NT2/D1 (cell line): ENCODE results near the gene CDK6.

Experiments used
- DNase-seq: peaks from one replicate; pipeline ENCODE4 v3.0.0-alpha.2; 2011; ENCODE audit warnings: low read depth, low spot score
- H3K27me3 ChIP-seq: 2 replicates; pipeline ENCODE4 v1.6.0; 2011; ENCODE audit warnings: mild to moderate bottlenecking; ENCODE audit not compliant: insufficient read length, insufficient read depth
- H3K36me3 ChIP-seq: 2 replicates; pipeline ENCODE4 v1.6.1; 2011; ENCODE audit warnings: mild to moderate bottlenecking, low read length, mixed read lengths; ENCODE audit not compliant: insufficient read depth, insufficient read length
- H3K4me1 ChIP-seq: 2 replicates; pipeline ENCODE4 v1.5.1; 2011; ENCODE audit not compliant: insufficient read depth, insufficient read length
- H3K4me3 ChIP-seq: 2 replicates; pipeline ENCODE4 v1.5.1; 2011; ENCODE audit warnings: low read depth; ENCODE audit not compliant: insufficient read length
- H3K9ac ChIP-seq: 2 replicates; pipeline ENCODE4 v1.6.0; 2011; ENCODE audit warnings: low read depth; ENCODE audit not compliant: insufficient read length
- H3K9me3 ChIP-seq: 2 replicates; pipeline ENCODE4 v1.5.1; 2011; ENCODE audit warnings: mild to moderate bottlenecking, low read length; ENCODE audit not compliant: insufficient read depth
- SUZ12 ChIP-seq: IDR thresholded peaks from 2 replicates; pipeline ENCODE4 v1.6.1; 2011; ENCODE audit not compliant: insufficient read length, insufficient read depth; ENCODE audit errors: extremely low read depth
- YY1 ChIP-seq: IDR thresholded peaks from 2 replicates; pipeline ENCODE4 v1.6.1; 2011; ENCODE audit not compliant: insufficient read length, insufficient read depth
- ZNF274 ChIP-seq: IDR thresholded peaks from 2 replicates; pipeline ENCODE4 v1.6.1; 2011; ENCODE audit warnings: mild to moderate bottlenecking, low read depth, low read length

Gene CDK6

DNA sequence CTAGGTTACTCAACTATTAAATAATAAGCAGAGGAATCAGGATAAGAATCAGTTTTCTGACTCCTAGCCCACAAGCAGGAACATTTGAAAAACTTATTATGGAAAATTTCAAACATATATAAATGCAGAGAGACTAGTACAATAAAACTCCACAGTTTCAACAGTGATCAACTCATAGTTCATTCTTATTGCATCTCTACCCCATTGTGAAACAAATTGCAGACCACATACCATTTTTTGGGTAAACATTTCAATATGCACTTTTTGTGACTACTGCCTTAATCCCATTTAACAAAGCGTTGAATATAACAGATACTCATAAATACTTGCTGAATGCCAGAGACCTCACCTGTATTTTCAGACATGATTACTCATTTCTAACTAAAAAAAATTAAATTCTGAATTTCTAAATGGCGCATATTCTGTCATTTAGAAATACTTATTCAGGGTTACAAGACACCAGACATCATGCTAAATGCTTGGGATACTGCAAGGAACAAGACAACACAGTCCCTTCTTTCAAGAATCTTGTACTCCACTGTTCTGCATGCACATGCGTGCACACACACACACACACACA, 11.4 kb downstream of the CDK6 start:
- H3K9me3 ChIP-seq, result no peaks in the 10 kb centered on the region
- no peak overlapping the region for H3K4me3 ChIP-seq
- DNase-seq, result no peak
- TF ChIP-seq SUZ12 (no peak), ZNF274 (no peak), YY1 (no peak)
- peaks cover 22% of the 10 kb centered on the region for H3K36me3 ChIP-seq
- H3K9ac ChIP-seq, result no peak overlapping the region
- no peaks in the 10 kb centered on the region for H3K4me1 ChIP-seq
- no peaks in the 10 kb centered on the region for H3K27me3 ChIP-seq

- no peak for DNase-seq
- Histone ChIP-seq H3K36me3 (peaks cover 16% of the 10 kb centered on the region), H3K4me3 (no peak overlapping the region), H3K27me3 (no peaks in the 10 kb centered on the region), H3K4me1 (no peaks in the 10 kb centered on the region), H3K9me3 (no peaks in the 10 kb centered on the region), H3K9ac (no peak overlapping the region)
- TF ChIP-seq YY1 (no peak), ZNF274 (no peak), SUZ12 (no peak)
Observed at GRCh38 chr7:92824450-92824849, 11.9 kb downstream of the CDK6 start.

- DNase-seq, result no peak
- no peak overlapping the region for H3K9ac ChIP-seq
Observed at GRCh38 chr7:92823042-92823441, 13.3 kb downstream of the CDK6 start.

GRCh38 chr7:92820191-92820590, 16.2 kb downstream of the CDK6 start:
- Histone ChIP-seq H3K4me3 (no peak overlapping the region), H3K9me3 (no peaks in the 10 kb centered on the region), H3K27me3 (no peaks in the 10 kb centered on the region), H3K36me3 (no peaks in the 10 kb centered on the region), H3K4me1 (no peaks in the 10 kb centered on the region), H3K9ac (no peak overlapping the region)
- TF ChIP-seq ZNF274 (no peak), SUZ12 (no peak), YY1 (no peak)
- no peak for DNase-seq

More at GRCh38 chr7:92823042-92823441, 13.3 kb downstream of the CDK6 start:
- Histone ChIP-seq H3K36me3 (peaks cover 8% of the 10 kb centered on the region), H3K4me1 (no peaks in the 10 kb centered on the region), H3K27me3 (no peaks in the 10 kb centered on the region), H3K4me3 (no peak overlapping the region), H3K9me3 (no peaks in the 10 kb centered on the region)
- TF ChIP-seq SUZ12 (no peak), ZNF274 (no peak), YY1 (no peak)

DNA sequence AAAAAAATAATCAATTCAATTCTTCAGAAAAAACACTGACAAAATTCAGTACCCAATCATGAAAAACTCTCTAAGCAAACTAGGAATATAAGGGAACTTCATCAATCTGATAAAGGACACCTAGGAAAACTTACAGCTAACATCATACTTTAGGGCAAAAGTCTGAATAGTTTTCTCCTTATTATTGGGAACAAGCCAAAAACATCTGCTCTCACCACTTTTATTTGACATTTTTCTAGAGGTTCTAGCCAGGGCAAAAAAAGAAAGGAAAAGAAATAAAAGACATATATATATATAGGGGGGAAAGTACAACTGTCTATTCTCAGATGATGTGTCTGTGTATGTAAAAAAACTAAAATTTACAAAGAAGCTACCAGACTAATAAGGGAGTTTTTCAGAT, 19.0 kb downstream of the CDK6 start:
- TF ChIP-seq YY1 (no peak), SUZ12 (no peak), ZNF274 (no peak)
- H3K4me3 ChIP-seq, result no peak overlapping the region
- H3K4me1 ChIP-seq, result no peaks in the 10 kb centered on the region
- DNase-seq, result no peak
- H3K9me3 ChIP-seq, result no peaks in the 10 kb centered on the region
- no peaks in the 10 kb centered on the region for H3K36me3 ChIP-seq
- no peak overlapping the region for H3K9ac ChIP-seq
- H3K27me3 ChIP-seq, result no peaks in the 10 kb centered on the region

DNA sequence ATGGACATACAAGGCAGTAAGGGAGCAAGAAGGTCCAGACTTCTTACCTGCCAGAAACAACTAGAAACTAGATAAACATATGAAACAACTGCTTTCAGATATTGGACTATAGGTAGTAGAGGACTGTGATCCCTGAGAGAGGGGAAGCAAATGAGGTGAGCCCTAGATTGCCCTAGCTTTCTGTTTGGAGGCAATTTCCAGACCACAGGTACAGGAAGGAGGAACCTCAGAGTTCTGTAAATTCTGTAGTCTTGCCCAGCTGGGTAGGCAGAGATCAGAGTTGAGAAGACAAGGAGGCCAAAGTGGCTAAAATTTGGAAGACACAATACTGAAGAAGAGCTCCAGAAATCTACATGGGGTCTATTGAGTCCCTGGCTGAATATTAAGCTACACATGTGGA, 21.0 kb downstream of the CDK6 start:
- Histone ChIP-seq H3K36me3 (no peaks in the 10 kb centered on the region), H3K4me3 (no peak overlapping the region), H3K27me3 (no peaks in the 10 kb centered on the region), H3K9me3 (no peaks in the 10 kb centered on the region), H3K4me1 (no peaks in the 10 kb centered on the region), H3K9ac (no peak overlapping the region)
- TF ChIP-seq SUZ12 (no peak), YY1 (no peak), ZNF274 (no peak)
- DNase-seq, result no peak

DNA sequence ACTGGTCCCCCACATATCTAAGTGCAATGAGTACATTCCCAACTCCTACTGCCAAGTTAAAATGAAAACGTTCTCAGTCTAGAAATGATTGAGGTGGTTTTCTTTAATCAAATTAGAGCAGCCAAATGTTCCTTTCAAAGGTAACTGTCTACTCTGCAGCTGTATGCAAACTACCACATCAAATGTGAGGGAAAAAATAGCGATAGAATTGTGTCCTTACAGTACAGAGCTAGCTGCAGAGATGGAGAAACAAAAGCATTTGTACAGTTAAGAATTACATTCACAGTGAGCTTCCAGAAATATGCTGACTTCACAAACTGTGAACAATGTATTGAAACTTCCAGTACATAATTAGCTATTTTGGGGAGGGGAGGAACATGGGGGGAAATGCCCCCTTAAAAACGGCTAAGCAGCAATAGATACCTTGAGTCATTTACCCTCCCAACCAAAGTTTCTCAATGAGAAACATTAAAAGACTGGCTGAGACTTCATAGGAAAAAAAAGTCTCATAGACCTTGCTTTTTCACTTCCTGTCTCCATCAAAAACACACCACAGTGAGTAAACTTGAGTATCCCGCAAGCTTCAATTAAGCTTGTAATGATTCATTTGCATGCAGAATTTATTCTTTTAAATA, 22.9 kb downstream of the CDK6 start:
- H3K27me3 ChIP-seq, result no peaks in the 10 kb centered on the region
- no peak overlapping the region for H3K9ac ChIP-seq
- no peak for DNase-seq
- TF ChIP-seq ZNF274 (no peak), SUZ12 (no peak), YY1 (no peak)
- H3K4me3 ChIP-seq, result no peak overlapping the region
- H3K4me1 ChIP-seq, result no peaks in the 10 kb centered on the region
- H3K36me3 ChIP-seq, result no peaks in the 10 kb centered on the region
- no peaks in the 10 kb centered on the region for H3K9me3 ChIP-seq
